HFFc6 (cell line): ENCODE measurements around the gene CCL8. TPM values are rescaled to one million over a fixed set of nuclear protein-coding genes. Genes with fewer than 3 reads are reported as not detected.

ENCODE experiments used
- DNase-seq: peaks from one replicate; pipeline ENCODE4 v3.0.0-alpha.2; 2018
- H3K27ac Mint-ChIP-seq: 2 replicates; pipeline ENCODE4 v1.8.0; 2020; ENCODE audit warnings: mild to moderate bottlenecking, mixed read lengths
- H3K27me3 Mint-ChIP-seq: 2 replicates; pipeline ENCODE4 v1.8.0; 2021; ENCODE audit warnings: mild to moderate bottlenecking, moderate library complexity, mixed read lengths; ENCODE audit not compliant: insufficient read depth
- H3K36me3 Mint-ChIP-seq: 2 replicates; pipeline ENCODE4 v1.8.0; 2021; ENCODE audit warnings: low read depth, mixed read lengths
- H3K4me1 Mint-ChIP-seq: 2 replicates; pipeline ENCODE4 v1.8.0; 2020; ENCODE audit warnings: low read depth, mixed read lengths
- H3K4me3 Mint-ChIP-seq: 2 replicates; pipeline ENCODE4 v1.8.0; 2020; ENCODE audit warnings: mild to moderate bottlenecking, moderate library complexity, mixed read lengths
- H3K9me3 Mint-ChIP-seq: 2 replicates; pipeline ENCODE4 v1.8.0; 2020; ENCODE audit warnings: mild to moderate bottlenecking, mixed read lengths
- CTCF ChIP-seq: fragments of 200-600 bp; sonication (generic); IDR thresholded peaks from 2 replicates; pipeline ENCODE4 v1.5.0; 2021; ENCODE audit warnings: antibody characterized with exemption, mild to moderate bottlenecking
- total RNA-seq, 6 experiments: library from RNA; stranded (reverse); fragmentation: NEBNext Ultra II Directional; extraction: Animal tissue kit (Norgen Biotek cat#: 25700); gene quantifications; 2 replicates in 1 of 6; 3 replicates in 5 of 6; pipeline ENCODE4 v1.2.3, GENCODE V29; 2021

CCL8 gene
- total RNA-seq, 6 experiments from 2014 or later: not detected

GRCh38 chr17:34366010-34366409, 46.8 kb downstream of the CCL8 start:
- Mint-ChIP-seq H3K27me3 (peaks cover 14% of the 10 kb centered on the region; the same call in 1 of the 2 replicates), H3K27ac (no peak overlapping the region), H3K9me3 (no peaks in the 10 kb centered on the region), H3K4me3 (no peak overlapping the region), H3K36me3 (no peaks in the 10 kb centered on the region), H3K4me1 (peaks cover 5% of the 10 kb centered on the region; the same call in 1 of the 2 replicates)
- no peak for TF ChIP-seq CTCF
- no peak for DNase-seq

- H3K4me3 Mint-ChIP-seq: no peak overlapping the region
- H3K9me3 Mint-ChIP-seq: no peaks in the 10 kb centered on the region
- no peak for TF ChIP-seq CTCF
- peaks cover 14% of the 10 kb centered on the region; the same call in 1 of the 2 replicates for H3K27me3 Mint-ChIP-seq
- H3K27ac Mint-ChIP-seq: no peak overlapping the region
- H3K4me1 Mint-ChIP-seq: peaks cover 11% of the 10 kb centered on the region; the same call in 1 of the 2 replicates
- H3K36me3 Mint-ChIP-seq: no peaks in the 10 kb centered on the region
- DNase-seq: no peak
Measured at GRCh38 chr17:34366529-34367107, 47.4 kb downstream of the CCL8 start.

- Mint-ChIP-seq H3K36me3 (no peaks in the 10 kb centered on the region), H3K4me1 (peaks cover 12% of the 10 kb centered on the region; the same call in 1 of the 2 replicates), H3K9me3 (no peaks in the 10 kb centered on the region), H3K27me3 (peaks cover 14% of the 10 kb centered on the region; the same call in 1 of the 2 replicates), H3K4me3 (no peak overlapping the region), H3K27ac (no peak overlapping the region)
- no peak for DNase-seq
- TF ChIP-seq CTCF: no peak
Measured at GRCh38 chr17:34367486-34368195, 48.4 kb downstream of the CCL8 start.

GRCh38 chr17:34368196-34368945, 49.1 kb downstream of the CCL8 start:
- no peaks in the 10 kb centered on the region for H3K36me3 Mint-ChIP-seq
- H3K4me3 Mint-ChIP-seq: no peak overlapping the region
- no peak for DNase-seq
- TF ChIP-seq CTCF: no peak
- H3K9me3 Mint-ChIP-seq: no peaks in the 10 kb centered on the region
- H3K27me3 Mint-ChIP-seq: peaks cover 14% of the 10 kb centered on the region; the same call in 1 of the 2 replicates
- no peak overlapping the region for H3K27ac Mint-ChIP-seq
- H3K4me1 Mint-ChIP-seq: peaks cover 12% of the 10 kb centered on the region; the same call in 1 of the 2 replicates

GRCh38 chr17:34368946-34369500, 49.8 kb downstream of the CCL8 start:
- DNase-seq: no peak
- H3K27ac Mint-ChIP-seq: no peak overlapping the region
- no peaks in the 10 kb centered on the region for H3K9me3 Mint-ChIP-seq
- peaks cover 12% of the 10 kb centered on the region; the same call in 1 of the 2 replicates for H3K4me1 Mint-ChIP-seq
- no peak overlapping the region for H3K4me3 Mint-ChIP-seq
- H3K36me3 Mint-ChIP-seq: no peaks in the 10 kb centered on the region
- peaks cover 14% of the 10 kb centered on the region for H3K27me3 Mint-ChIP-seq
- no peak for TF ChIP-seq CTCF
